Prostate gland (tissue), 2 donors: Measurements from ENCODE around the gene DEFB124.

ENCODE experiments used
- CTCF ChIP-seq, 4 experiments: fragments of 200-600 bp in 2 of 4; fragments of 450-650 bp in 2 of 4; sonication (generic) in 2 of 4; IDR thresholded peaks; 1 replicate in 3 of 4; 2 replicates in 1 of 4; pipeline ENCODE4 v1.5.1; 2016 to 2019; ENCODE audit warnings: antibody characterized with exemption in 4 of 4, mild to moderate bottlenecking in 2 of 4, moderate library complexity in 2 of 4
- POLR2A ChIP-seq: fragments of 450-650 bp; IDR thresholded peaks from one replicate; pipeline ENCODE4 v1.6.1; 2016; ENCODE audit warnings: antibody characterized with exemption, mild to moderate bottlenecking
- POLR2AphosphoS5 ChIP-seq: sonication (generic); formaldehyde crosslinking; IDR thresholded peaks from one replicate; pipeline ENCODE4 v1.6.1; 2017; ENCODE audit warnings: antibody characterized with exemption

GRCh38 chr20:31476643-31477215 lies 1.8 kb upstream of the DEFB124 start:
- TF ChIP-seq POLR2A (no peak), CTCF (IDR thresholded peaks at IDR 0.05) (no peak), POLR2AphosphoS5 (no peak)
